Peyer's patch (tissue), 4 donors: Measurements from ENCODE around the gene MEI4.

Experiments used
- CTCF ChIP-seq, 6 experiments: fragments of 450-650 bp in 4 of 6; fragments of 200-600 bp in 2 of 6; sonication (generic) in 1 of 6; IDR thresholded peaks; one replicate each; pipeline ENCODE4 v1.5.1; 2017 to 2019; ENCODE audit warnings: antibody characterized with exemption in 6 of 6, mild to moderate bottlenecking in 3 of 6, moderate library complexity in 1 of 6
- POLR2A ChIP-seq, 2 donors: fragments of 450-650 bp; IDR thresholded peaks; one replicate each; pipeline ENCODE4 v1.5.1; 2017; ENCODE audit warnings: antibody characterized with exemption in 2 of 2, mild to moderate bottlenecking in 2 of 2, moderate library complexity in 2 of 2

- no peak for TF ChIP-seq CTCF (IDR thresholded peaks at IDR 0.05)
- no peak for TF ChIP-seq POLR2A (IDR thresholded peaks at IDR 0.05)
Observed at GRCh38 chr6:77814119-77814518, 161.3 kb downstream of the MEI4 start.
